COLO829 (cell line): ENCODE measurements around the gene DAB2IP.
A peak's percentile ranks its signal among the peaks of the same experiment; 100 is the strongest.
"Not testable (repeated sequence)": the region's sequence is repeated elsewhere in the genome, so short reads cannot be mapped to it uniquely, and the experiment has no call there.

ENCODE experiments used
- DNase-seq: peaks from one replicate; pipeline ENCODE4 v3.0.0; 2012; ENCODE audit warnings: low spot score

Gene DAB2IP

DNA sequence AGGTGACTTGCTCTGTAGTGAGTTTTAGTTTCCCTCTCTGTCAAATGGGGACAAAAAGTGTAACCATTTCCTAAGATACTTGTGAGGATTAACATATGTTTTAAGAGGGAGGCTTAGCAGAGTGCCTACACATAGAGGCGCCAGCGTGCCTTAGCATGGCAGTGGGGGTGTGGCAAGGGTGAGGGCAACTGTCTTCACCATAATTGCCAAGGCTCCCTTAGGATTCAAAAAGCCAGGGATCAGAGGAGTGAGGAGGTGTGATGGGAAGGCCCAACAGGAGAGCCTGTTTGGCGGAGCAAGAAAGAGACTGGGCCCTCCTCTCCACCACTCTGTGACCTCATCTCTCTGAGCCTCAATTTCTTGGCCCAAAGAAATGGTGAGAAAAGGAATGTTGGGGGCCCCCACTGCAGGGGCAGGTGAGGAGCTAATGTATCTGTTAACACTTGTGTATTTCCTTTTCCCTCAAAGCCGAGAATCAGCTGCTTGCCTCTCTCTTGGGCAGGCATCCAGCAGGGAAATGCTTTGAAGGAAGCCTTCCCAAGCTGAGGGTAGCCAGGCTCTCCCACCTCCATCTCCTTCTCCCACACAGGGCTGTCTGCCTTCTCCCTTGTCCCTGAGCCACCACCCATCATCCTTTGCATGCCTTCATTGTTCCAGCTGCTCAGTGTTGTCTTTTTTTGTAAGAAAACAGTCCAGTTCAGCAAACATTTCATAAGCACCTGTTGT is 76.0 kb downstream of the DAB2IP start:
- no peak for DNase-seq

DNA sequence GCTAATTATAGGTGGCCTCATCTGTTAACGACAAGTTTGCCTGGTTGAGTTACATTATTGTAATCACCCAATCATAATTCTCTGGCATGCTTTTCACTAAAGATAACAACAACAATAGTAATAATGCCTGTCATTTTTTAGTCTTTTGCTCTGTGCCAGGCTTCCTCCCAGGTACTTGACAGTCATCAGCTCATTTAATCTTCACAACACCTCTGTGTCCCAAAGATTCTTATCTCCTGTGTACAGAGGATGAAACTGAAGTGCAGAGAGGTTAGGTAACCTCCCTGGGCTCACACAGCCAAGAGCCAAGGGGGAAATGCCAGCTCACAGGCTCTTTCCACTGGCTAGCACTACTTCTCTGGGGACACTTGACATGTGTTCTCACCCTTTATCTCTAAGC is 77.5 kb downstream of the DAB2IP start:
- no peak for DNase-seq

DNA sequence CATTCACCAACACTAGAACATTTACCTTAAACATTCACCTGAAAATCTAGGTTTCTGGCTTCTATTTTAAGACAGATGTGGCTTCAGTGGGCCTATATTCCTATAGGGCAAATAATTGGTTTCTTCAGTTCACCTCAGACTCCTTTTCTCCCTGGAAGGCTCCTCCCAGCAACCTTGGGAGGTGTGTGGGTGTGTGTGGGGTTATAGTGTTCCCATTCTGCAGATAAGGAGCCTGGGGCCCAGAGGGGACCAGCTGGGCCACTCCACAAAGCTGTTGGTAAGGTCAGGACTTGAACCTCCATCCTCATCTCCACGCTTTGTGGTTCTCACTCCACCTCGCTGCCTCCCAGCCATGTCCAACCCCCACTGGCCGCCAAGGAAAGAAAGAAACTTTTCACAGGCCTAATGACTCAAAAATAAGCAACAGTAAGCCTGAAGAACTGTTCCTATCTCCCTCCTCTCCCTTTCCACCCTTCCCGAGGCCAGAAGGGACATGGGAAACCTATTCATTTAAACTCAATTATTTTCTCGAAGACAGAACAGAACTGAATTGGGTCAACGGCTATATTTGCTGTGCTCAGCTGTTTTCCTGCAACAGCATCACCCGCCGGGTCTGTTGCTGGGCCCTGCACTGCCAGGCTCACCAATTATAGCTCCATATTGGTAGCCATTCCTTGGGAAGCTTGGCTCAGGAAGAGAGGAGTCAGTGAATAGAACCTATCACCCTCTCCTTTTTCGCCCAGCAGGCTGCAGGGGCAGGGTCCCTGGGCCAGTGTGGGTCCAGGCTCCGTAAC is 78.5 kb downstream of the DAB2IP start:
- DNase-seq = no peak

DNA sequence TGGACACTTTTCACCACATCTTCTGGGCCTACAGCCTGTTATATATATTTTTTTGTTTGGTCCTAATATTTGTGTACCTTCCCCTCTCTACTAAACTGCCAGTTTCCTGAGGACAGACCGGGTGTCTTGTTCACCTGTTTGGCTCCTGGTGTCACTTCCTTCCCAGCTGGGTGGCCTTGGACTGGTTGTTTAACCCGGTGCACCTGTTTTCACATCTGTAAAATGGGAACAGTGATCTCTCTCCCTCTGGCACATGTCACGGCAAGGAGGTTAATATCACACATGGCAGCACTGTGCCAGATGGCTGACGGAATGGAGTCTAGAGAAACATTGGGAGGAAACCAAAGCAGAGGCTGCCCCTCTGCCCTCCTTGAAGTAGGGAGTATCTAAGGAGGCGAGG is 79.7 kb downstream of the DAB2IP start:
- no peak for DNase-seq

DNA sequence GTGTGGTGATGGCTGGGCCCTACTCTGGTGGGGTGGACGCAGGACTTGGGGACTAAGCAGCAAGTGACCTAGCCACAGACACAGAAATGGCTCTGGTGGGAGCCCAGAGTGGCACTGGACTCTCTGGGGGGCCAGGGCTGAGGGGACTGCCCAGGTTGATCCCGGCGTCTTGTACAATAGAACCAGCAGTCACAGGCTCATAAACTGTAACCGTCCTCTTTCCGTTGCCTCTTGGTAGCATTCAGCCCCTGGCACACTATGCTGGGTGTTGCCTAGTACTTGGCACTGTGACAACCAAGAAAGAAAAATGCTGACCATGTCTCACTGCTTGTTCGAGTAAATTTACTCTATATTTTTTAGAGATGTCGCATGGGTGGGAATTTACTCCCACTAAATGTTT is 80.5 kb downstream of the DAB2IP start:
- no peak for DNase-seq

DNA sequence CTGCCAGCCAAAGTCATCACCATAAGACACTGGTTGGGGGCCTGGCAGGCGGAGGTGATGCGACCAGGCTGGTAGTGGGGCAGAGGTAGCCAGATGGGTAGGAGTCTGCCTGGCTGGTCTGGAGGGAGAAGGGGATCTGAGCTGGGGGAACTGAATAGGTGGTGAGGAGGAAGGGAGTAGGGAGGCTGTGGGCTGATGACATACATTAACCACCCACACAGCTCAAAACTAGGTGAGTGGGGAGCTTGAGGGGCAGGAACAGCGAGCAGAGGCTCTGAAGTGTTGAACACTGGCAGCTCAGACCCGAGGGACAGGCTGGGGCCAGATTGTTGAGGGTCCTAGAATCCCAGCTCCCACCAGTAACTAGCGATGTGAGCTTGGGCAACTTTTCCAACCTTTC is 81.0 kb downstream of the DAB2IP start:
- DNase-seq = no peak

DNA sequence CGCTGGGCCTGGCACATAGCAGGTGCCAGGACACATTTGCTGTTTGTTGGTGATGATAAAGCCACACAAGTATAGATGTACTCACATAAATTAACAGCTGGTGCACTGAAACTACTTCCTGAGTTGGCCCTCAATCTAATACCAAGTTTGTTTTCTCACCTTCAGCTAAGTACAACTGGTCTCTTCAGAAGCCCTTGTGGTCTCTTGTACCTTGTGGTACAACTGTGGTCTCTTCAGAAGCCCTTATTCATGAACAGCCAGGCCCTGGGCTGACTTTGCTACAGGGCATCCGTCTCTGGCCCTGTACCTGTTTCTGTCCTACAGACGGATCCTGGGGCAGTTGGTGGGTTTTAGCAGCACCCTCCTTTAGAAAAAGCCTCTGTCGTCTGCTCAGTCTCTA is 81.5 kb downstream of the DAB2IP start:
- no peak for DNase-seq

DNA sequence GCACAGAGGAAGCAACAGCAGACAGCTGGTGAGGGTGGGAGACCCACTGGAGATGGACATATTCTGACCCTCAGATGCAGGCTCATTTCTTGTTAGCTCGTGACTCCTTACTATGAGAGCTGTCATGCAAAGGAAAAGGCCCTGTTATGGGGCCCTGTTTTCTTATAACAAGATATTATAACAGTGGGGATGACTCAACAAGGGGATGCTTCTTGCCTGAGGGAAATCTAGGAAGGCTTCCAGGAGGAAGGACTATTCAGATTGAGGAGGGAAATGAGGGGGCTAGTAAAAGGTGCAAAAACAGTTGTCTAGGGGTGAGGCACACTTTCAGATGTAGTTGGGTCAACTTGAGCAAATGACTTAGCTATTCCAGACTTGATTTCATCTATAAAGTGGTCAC is 83.0 kb downstream of the DAB2IP start:
- DNase-seq = no peak

DNA sequence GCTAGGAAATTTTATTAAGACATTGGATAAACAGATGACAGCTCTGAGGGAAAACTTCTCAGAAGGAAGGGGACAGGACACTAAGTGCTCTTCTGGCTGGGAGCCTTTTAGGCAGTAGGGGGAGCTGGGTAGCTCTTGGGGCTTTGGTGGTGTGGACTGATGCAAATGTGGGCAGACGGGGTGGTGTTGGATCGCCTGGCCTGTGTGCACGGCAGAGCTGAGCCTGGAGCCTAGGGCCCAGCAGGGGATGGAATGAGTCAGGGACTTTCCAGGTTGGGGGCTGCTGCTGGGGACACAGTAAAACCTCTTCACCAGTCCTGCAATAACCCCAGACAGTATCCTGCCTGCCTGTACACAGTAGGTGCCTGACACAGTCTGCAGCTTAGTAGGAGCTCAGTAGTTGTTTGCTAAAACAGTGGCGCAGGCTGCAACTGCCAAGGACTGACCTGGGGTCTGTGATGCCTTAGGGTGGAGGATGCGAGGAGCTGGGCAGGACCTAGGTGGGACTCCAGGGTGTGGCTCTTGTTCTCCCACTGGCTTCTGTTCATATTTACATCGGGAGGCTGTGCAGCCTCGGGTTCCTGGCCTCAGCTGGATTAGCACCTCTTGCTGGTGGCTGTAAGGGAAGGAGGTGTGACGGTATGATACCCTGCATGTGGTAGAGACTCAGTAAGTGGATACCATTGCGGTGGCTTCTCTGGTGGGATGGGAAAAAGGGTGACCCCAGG is 83.8 kb downstream of the DAB2IP start:
- DNase-seq = no peak

DNA sequence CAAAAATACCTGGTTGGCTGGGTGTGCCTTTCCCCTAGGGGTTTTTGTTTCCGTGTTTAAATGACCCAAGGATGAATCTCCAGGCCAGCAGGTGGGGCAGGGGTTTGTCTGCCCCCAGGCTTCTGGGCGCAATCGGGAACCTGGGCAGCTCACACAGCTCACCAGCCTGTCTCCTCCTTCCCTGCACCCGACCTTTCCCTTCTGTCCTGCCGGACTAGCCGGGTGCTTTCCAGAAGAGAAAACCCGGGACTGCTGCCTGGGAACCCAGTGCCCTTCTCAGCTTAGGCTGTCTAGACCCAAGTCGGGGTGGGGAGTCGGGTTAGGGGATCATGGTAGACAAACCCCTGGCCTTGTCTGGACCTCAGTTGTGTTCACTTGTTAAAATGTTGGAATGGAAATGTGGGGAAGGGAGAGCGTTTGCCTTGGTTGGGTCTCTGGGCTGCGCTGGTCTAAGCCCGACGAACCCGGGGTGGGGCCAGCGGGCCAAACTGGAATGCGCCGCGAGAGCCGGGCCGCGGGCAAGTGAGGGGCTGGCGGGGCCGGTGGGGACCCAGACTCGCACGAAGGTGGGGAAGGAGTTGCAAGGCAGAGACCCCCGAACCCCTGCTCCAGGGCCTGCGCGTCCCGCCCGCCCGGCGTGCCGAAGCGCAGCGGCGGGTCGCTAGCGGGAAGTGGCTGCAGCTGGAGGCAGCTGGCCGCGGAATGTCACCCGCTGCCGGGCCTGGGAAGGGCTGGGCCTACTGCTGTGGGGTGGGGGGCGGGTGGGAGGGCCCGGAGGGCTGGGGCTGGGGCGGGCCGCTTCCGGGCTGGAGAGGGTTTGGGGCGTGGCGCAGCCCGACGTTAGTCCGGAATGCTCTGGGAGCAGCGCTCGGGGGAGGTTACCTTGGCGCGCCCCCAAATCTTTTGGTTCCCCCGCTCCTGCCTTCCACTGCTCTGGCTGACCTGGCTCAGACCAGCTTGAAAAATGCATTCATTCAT is 84.6 kb downstream of the DAB2IP start:
- no peak for DNase-seq

DNA sequence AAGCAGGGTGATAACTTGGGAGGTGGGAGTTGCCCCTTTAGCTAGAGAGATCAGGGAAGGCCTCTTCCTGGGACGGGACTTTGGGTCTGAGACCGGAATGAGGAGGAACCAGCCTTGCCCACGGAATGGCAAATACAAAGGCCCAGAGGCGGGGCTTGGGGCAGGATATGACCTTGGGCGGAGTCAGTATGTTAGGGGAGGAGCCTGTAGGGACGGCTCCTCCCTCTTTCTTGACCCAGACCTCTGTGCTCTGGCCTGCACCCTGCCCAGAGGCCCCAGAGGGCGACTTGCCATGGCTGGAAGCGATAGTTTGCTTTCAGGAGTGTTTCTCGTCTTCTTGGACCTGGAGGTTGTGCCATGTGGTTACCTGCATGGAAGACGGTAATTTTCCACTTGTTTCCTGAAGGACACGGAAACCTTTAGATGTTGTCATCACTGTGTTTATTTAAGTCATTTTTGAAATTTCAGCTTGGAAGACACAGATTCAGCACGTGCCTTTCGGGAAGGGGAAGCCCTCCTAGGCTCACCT is 85.6 kb downstream of the DAB2IP start:
- DNase-seq = no peak

DNA sequence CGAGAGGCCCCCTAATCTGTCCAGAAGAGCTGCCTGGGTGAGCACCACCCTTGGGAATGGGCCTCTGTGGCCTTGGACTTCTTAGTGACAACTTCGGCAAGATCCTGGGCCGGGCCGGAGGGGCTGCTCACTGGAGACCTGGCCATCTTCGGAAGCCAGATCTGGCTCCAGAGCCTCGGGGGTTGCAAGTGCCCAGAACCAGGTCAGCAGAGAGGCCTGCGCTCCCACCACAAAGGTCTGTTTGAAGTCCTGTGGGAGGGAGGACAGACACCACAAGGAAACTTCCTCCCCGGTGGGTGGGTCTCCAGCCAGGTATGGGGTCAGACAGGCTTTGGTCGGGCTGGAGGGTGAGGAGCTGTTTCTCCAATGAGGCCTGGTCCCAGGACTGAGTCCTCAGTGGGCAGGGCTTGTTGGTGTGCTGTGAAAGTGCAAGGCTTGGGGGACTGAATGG is 86.1 kb downstream of the DAB2IP start:
- no peak for DNase-seq

DNA sequence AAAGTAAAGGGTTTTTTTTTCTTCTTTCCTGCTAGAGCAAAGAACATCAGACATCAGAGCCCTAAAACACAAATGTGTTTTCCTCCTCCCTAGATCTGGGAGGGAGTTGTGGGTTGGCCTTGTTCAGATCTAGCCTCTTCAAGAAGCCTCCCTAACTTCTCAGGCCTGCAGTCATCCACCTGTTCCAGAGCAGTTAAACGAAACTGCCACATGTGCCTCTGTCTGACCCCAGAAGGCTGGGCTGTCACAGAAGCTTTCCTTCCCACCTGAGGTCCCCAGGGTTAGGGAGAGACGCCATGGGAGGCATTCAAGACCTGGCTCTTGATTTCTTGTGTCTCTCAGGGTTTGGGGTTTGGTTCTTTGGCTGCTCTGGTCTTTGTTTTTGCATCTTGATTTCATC is 87.0 kb downstream of the DAB2IP start:
- no peak for DNase-seq

DNA sequence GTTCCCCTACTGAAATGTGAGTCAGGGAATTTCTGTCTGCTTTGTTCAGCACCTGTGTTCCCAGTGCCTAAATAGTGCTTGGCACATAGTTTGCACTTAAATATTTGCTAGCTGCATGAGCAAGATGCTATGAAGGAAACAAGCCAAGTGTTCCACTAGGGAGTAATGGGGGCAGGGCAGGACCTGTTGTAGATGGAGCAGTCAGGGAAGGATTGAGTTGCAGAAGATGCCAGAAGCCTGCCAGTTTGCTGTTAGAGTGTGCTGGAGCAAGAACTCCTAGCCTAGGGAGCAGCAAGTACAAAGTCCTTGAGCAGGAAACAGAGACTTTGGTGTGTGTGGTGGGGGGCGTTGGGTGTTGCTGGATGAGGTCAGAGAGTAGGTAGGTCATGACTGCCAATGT is 87.5 kb downstream of the DAB2IP start:
- DNase-seq = no peak

DNA sequence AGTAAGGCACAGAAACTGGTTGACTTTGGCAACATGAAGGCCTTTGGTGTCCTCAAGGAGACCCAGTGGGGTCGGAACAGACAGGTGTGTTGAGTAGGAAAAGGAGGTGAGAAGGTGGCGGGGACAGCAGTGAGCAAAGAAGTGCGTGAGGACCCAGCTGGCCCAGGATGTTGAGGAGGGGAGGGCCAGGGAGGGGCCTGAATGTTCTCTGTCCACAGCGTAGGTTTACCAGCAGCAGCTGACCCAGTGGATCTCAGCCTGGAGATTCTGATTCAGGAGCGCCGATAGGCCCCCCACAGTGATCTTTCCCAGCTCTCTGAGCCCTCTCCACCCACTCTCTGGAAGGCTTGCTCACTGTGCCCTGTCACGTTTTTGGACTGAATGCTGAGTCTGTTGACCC is 88.5 kb downstream of the DAB2IP start:
- no peak for DNase-seq

DNA sequence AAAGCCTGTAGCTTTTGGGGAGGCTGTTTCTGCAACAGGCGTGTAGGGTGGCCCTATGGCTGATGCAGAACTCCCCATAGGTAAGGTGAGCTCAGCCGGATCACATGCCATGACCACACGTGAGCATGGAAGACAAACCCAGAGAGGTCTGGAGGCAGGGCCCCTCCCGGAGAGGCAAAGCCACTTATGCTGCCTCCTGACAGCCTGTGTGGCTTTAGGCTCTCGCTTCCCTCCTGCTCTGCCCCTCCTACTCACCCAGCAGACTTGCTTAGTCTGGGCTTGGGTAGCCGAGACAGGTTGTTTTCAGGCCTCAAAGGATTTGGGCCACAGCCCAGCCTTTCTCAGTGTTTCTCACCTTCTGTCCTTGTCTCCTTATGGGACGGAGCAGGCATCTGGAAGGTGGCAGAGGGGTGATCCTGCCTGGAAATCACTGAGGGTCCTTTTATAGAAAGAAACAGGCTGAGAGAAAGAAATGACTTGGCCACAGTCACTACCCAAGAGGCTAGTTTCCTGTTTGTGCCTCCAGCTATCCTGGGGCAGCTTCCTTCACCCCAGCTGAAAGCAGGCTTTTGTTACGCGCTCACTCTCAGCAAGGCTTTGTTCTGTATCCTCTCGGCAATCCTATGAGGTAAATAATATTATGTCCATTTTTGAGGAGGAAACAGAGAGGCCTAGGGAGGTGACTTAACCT is 89.9 kb downstream of the DAB2IP start:
- DNase-seq = peak; percentile 63

DNA sequence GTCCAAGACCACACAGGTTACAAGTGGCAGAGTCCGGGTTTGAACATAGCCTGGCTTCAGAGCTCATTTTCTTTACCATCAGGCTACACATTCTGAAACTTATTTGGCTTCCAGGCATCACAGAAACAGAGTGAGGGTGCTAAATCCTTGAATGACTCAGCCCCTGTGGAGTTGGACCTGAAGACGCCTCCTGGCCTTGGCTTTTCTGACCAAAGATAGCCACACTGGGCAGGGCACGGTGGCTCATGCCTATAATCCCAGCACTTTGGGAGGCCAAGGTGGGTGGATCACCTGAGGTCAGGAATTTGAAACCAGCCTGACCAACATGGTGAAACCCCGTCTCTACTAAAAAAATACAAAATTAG is 90.5 kb downstream of the DAB2IP start:
- DNase-seq = not testable (repeated sequence)

DNA sequence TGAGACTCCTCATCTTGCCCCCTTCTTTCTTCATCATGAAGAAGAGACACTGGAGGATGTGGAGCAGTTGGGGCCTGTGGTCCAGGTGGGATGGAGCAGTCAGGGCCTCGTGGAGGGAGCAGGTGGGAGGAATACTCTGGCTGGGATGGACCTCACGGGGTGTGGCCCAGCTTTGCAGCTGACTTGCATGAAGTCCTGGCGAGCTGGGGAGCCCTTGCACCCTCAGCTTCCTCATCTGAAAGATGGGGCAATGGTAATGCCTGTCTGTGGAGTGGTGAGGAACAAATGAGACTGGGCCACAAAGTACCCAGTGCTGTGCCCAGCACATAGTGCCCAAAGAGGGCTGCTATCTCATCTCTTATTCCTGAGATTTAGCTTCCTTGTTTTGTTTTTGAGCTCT is 91.5 kb downstream of the DAB2IP start:
- DNase-seq = no peak

DNA sequence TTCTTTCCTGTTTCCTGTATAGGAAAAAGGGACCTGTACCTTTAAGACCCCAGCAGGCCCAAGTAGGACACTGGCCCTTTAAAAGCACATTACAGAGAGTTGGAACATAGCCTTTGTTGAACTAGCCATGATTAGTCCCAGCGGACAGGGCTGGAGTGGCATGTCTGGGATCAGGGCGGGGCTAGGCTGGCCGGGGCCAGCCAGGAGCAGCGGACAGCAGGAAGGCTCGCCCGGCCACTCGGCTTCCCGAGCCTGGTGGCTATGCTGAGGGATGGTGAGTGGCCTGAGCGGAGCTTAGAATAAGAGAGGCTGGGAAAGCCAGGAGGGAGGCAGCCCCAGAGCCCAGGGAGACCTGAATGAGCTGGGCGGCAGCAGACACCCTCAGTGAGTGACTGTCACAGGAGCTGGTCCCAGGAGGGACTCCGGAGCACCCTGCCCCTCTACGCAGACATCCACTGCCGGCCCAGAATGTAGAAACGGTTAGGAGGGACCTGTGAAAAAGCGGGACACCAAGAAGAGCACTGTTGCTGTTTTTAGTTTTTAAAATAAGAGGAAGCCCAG is 92.1 kb downstream of the DAB2IP start:
- DNase-seq = peak; percentile 96

DNA sequence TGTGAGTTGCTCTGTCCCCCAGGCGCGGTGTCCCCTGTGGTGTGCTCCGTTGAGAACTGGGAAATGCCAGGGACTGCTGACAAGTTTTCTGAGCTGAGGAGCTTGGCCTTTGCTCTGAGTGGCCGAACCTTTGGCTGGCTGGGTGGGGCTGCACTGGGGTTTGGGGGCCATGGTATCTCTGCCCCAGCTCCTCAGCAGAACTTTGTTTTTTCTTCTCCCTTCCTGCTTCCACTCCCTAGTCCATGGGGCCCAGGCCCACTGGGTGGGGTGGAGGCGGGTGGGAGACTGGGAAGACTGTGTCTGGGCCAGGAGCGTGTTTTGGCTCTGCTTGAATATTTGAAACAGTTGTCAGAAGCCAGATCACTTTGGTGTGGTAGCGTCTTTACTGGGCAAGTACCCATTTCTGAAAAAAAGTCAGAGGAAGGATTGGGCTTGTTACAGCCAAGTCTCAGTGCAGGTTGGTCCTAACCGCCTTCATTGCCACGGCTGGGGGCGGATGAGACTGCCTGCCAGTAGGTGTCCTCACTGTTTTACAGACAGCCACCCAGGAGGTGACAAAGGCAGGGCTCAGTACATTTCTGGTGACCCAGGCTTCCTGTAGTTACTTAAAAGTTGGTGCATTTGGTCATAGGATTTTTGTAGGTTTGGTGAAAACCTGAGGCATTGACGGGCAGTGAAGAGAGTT is 92.7 kb downstream of the DAB2IP start:
- DNase-seq = no peak
